WTC11 (cell line): ENCODE measurements around the gene RAB3A. TPM values are rescaled to one million over a fixed set of nuclear protein-coding genes. Genes with fewer than 3 reads are reported as not detected.

Source experiments
- ATAC-seq: fragments of 200-7000 bp; cut with Tn5 transposase; 2 replicates; pipeline ENCODE4 v1.10.0; 2021; ENCODE audit warnings: mild to moderate bottlenecking, moderate library complexity
- CTCF ChIA-PET: fragments of 300-600 bp; sonication (Branson Sonifier 250); formaldehyde crosslinking; loops from one replicate; lab custom pipeline; 2021; ENCODE audit warnings: antibody characterized with exemption; lab: Charles Lee
- POLR2A ChIA-PET: fragments of 350-600 bp; sonication (Branson Sonifier 250); formaldehyde crosslinking; loops from one replicate; lab custom pipeline; 2021; ENCODE audit warnings: antibody characterized with exemption; lab: Charles Lee
- DNase-seq: peaks from one replicate; pipeline ENCODE4 v3.0.0; 2021; ENCODE audit warnings: low spot score
- H3K27ac Mint-ChIP-seq: 2 replicates; pipeline ENCODE4 v1.8.0; 2021; ENCODE audit warnings: mixed read lengths
- H3K27me3 Mint-ChIP-seq: 2 replicates; pipeline ENCODE4 v1.8.0; 2021; ENCODE audit warnings: low read depth, mild to moderate bottlenecking, moderate library complexity, mixed read lengths
- H3K36me3 Mint-ChIP-seq: 2 replicates; pipeline ENCODE4 v1.8.0; 2021; ENCODE audit warnings: mixed read lengths
- H3K4me1 Mint-ChIP-seq: 2 replicates; pipeline ENCODE4 v1.8.0; 2022; ENCODE audit warnings: mixed read lengths
- H3K4me3 Mint-ChIP-seq: 2 replicates; pipeline ENCODE4 v1.8.0; 2021; ENCODE audit warnings: mild to moderate bottlenecking, moderate library complexity, mixed read lengths
- H3K9me3 Mint-ChIP-seq: 2 replicates; pipeline ENCODE4 v1.8.0; 2021; ENCODE audit warnings: mixed read lengths
- ATF1 ChIP-seq: sonication (generic); formaldehyde crosslinking; IDR thresholded peaks from 2 replicates; pipeline ENCODE4 v1.8.1; 2023; ENCODE audit warnings: mild to moderate bottlenecking, moderate library complexity, missing genetic modification reagents
- CBFB ChIP-seq: sonication (generic); formaldehyde crosslinking; IDR thresholded peaks from 2 replicates; pipeline ENCODE4 v1.8.1; 2022; ENCODE audit warnings: mild to moderate bottlenecking, low read depth, missing genetic modification reagents
- CREB1 ChIP-seq: sonication (generic); formaldehyde crosslinking; IDR thresholded peaks from 2 replicates; pipeline ENCODE4 v1.8.0; 2023; ENCODE audit warnings: mild to moderate bottlenecking, missing genetic modification reagents
- ELF4 ChIP-seq: sonication (generic); formaldehyde crosslinking; IDR thresholded peaks from 2 replicates; pipeline ENCODE4 v1.8.1; 2022; ENCODE audit warnings: low read depth, mild to moderate bottlenecking, moderate library complexity, missing genetic modification reagents
- FOXK1 ChIP-seq: sonication (generic); formaldehyde crosslinking; IDR thresholded peaks from 2 replicates; pipeline ENCODE4 v1.8.0; 2022; ENCODE audit warnings: mild to moderate bottlenecking, moderate library complexity, missing genetic modification reagents
- FOXP1 ChIP-seq: sonication (generic); formaldehyde crosslinking; IDR thresholded peaks from 2 replicates; pipeline ENCODE4 v1.8.0; 2022; ENCODE audit warnings: missing genetic modification reagents, mild to moderate bottlenecking, moderate library complexity, borderline replicate concordance
- GRHL2 ChIP-seq: fragments of 250-450 bp; sonication (Bioruptor Pico); IDR thresholded peaks from 2 replicates; pipeline ENCODE4 v1.8.0; 2022; ENCODE audit warnings: mild to moderate bottlenecking, moderate library complexity; ENCODE audit not compliant: insufficient replicate concordance, severe bottlenecking
- IRF2 ChIP-seq: sonication (generic); formaldehyde crosslinking; IDR thresholded peaks from 2 replicates; pipeline ENCODE4 v1.8.0; 2022; ENCODE audit warnings: low read depth, missing genetic modification reagents, borderline replicate concordance
- JAZF1 ChIP-seq: fragments of 250-450 bp; sonication (Bioruptor Pico); IDR thresholded peaks from 2 replicates; pipeline ENCODE4 v1.9.0; 2021; ENCODE audit warnings: moderate library complexity, mild to moderate bottlenecking, inconsistent platforms
- JUN ChIP-seq: sonication (generic); formaldehyde crosslinking; IDR thresholded peaks from 2 replicates; pipeline ENCODE4 v1.8.0; 2023; ENCODE audit warnings: mild to moderate bottlenecking, missing genetic modification reagents
- NFE2L1 ChIP-seq: sonication (generic); formaldehyde crosslinking; IDR thresholded peaks from 2 replicates; pipeline ENCODE4 v1.8.1; 2023; ENCODE audit warnings: missing genetic modification reagents
- NFYB ChIP-seq: sonication (generic); formaldehyde crosslinking; conservative IDR thresholded peaks from 2 replicates; pipeline ENCODE4 v1.8.0; 2022; ENCODE audit warnings: low read depth, missing genetic modification reagents
- NR3C1 ChIP-seq: sonication (generic); formaldehyde crosslinking; conservative IDR thresholded peaks from 2 replicates; pipeline ENCODE4 v1.8.1; 2023; ENCODE audit warnings: low read depth, mild to moderate bottlenecking, missing genetic modification reagents
- PRRX2 ChIP-seq: fragments of 250-450 bp; sonication (Bioruptor Pico); IDR thresholded peaks from 2 replicates; pipeline ENCODE4 v1.8.0; 2021; ENCODE audit warnings: mild to moderate bottlenecking
- SMAD4 ChIP-seq: sonication (generic); formaldehyde crosslinking; IDR thresholded peaks from 2 replicates; pipeline ENCODE4 v1.8.0; 2022; ENCODE audit warnings: mild to moderate bottlenecking, missing genetic modification reagents
- SOX15 ChIP-seq: fragments of 250-450 bp; sonication (Bioruptor Pico); IDR thresholded peaks from 2 replicates; pipeline ENCODE4 v1.9.0; 2021; ENCODE audit warnings: mild to moderate bottlenecking
- TEAD4 ChIP-seq: sonication (generic); formaldehyde crosslinking; IDR thresholded peaks from 2 replicates; pipeline ENCODE4 v1.8.0; 2022; ENCODE audit warnings: mild to moderate bottlenecking, missing genetic modification reagents
- ZNF121 ChIP-seq: sonication (generic); formaldehyde crosslinking; IDR thresholded peaks from 2 replicates; pipeline ENCODE4 v1.8.0; 2023; ENCODE audit warnings: missing genetic modification reagents
- ZNF263 ChIP-seq: sonication (generic); formaldehyde crosslinking; IDR thresholded peaks from 2 replicates; pipeline ENCODE4 v1.8.1; 2022; ENCODE audit warnings: low read depth, mild to moderate bottlenecking, moderate library complexity, missing genetic modification reagents
- ZNF416 ChIP-seq: fragments of 250-450 bp; sonication (Bioruptor Pico); IDR thresholded peaks from 2 replicates; pipeline ENCODE4 v1.9.0; 2021; ENCODE audit warnings: mild to moderate bottlenecking, inconsistent platforms
- ZNF512 ChIP-seq: sonication (generic); formaldehyde crosslinking; IDR thresholded peaks from 2 replicates; pipeline ENCODE4 v1.8.1; 2022; ENCODE audit warnings: missing genetic modification reagents, borderline replicate concordance
- total RNA-seq: library from RNA; stranded (reverse); gene quantifications from 3 replicates; pipeline ENCODE4 v1.2.3, GENCODE V29; 2021
- TF ChIP-seq, protein P1 (sequence below): sonication (generic); formaldehyde crosslinking; IDR thresholded peaks from 2 replicates; pipeline ENCODE4 v1.8.0; 2022; ENCODE audit warnings: missing genetic modification reagents
- TF ChIP-seq, protein P2 (sequence below): sonication (generic); formaldehyde crosslinking; IDR thresholded peaks from 2 replicates; pipeline ENCODE4 v1.8.0; 2022; ENCODE audit warnings: mild to moderate bottlenecking, missing genetic modification reagents
- TF ChIP-seq, protein P3 (sequence below): sonication (generic); formaldehyde crosslinking; IDR thresholded peaks from 2 replicates; pipeline ENCODE4 v1.8.1; 2023; ENCODE audit warnings: mild to moderate bottlenecking, missing genetic modification reagents, moderate library complexity
- TF ChIP-seq, protein P4 (sequence below): fragments of 250-450 bp; sonication (Bioruptor Pico); IDR thresholded peaks from 2 replicates; pipeline ENCODE4 v2.1.2; 2022; ENCODE audit warnings: mild to moderate bottlenecking, moderate library complexity
- TF ChIP-seq, protein P5 (sequence below): sonication (generic); formaldehyde crosslinking; IDR thresholded peaks from 2 replicates; pipeline ENCODE4 v1.8.0; 2023; ENCODE audit warnings: missing genetic modification reagents

Gene RAB3A
- total RNA-seq, 1 experiment from 2014 or later, result 12.2 TPM

- POLR2A ChIA-PET, result no interaction called here
- CTCF ChIA-PET, result interaction anchor here (0.6 to 2.2 kb wide), 4 partner anchors 32 to 424 kb away, joined by 3 to 10 read pairs (median 4); no protein-coding TSS in a partner anchor
- DNase-seq, result no peak
Observed at GRCh38 chr19:18165794-18166544, 37.9 kb downstream of the RAB3A start.

DNA sequence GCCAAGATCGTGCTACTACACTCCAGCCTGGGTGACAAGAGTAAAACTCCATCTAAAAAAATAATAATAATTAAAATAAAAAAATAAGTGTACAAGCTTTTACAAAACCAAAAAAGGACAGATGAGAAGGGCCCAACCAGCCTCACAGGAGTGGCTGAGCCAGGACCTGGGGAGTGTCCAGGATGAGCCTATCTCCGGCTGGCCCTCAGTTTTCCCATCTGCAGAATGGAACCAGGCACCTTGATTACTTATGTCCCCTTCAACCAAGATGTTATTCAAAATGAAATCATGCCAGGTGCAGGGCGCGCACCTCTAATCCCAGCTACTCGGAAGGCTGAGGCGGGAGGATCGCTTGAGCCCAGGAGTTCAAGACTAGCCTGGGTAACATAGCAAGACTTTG, 39.8 kb downstream of the RAB3A start:
- peaks cover 36% of the 10 kb centered on the region for H3K36me3 Mint-ChIP-seq
- no peaks in the 10 kb centered on the region for H3K27me3 Mint-ChIP-seq
- DNase-seq (no peak), ATAC-seq (no peak)
- ChIA-PET POLR2A (no interaction called here), CTCF (interaction anchor here (0.5 to 1.3 kb wide), 4 partner anchors 18 to 87 kb away, joined by 3 to 5 read pairs (median 4); no protein-coding TSS in a partner anchor)
- H3K4me1 Mint-ChIP-seq, result peaks cover 5% of the 10 kb centered on the region; the same call in 1 of the 2 replicates
- no peaks in the 10 kb centered on the region for H3K9me3 Mint-ChIP-seq
- TF ChIP-seq TEAD4, result no peak
- TF ChIP-seq NR3C1 (CRISPR knock-in tag), result no peak
- TF ChIP-seq, protein P1, sequence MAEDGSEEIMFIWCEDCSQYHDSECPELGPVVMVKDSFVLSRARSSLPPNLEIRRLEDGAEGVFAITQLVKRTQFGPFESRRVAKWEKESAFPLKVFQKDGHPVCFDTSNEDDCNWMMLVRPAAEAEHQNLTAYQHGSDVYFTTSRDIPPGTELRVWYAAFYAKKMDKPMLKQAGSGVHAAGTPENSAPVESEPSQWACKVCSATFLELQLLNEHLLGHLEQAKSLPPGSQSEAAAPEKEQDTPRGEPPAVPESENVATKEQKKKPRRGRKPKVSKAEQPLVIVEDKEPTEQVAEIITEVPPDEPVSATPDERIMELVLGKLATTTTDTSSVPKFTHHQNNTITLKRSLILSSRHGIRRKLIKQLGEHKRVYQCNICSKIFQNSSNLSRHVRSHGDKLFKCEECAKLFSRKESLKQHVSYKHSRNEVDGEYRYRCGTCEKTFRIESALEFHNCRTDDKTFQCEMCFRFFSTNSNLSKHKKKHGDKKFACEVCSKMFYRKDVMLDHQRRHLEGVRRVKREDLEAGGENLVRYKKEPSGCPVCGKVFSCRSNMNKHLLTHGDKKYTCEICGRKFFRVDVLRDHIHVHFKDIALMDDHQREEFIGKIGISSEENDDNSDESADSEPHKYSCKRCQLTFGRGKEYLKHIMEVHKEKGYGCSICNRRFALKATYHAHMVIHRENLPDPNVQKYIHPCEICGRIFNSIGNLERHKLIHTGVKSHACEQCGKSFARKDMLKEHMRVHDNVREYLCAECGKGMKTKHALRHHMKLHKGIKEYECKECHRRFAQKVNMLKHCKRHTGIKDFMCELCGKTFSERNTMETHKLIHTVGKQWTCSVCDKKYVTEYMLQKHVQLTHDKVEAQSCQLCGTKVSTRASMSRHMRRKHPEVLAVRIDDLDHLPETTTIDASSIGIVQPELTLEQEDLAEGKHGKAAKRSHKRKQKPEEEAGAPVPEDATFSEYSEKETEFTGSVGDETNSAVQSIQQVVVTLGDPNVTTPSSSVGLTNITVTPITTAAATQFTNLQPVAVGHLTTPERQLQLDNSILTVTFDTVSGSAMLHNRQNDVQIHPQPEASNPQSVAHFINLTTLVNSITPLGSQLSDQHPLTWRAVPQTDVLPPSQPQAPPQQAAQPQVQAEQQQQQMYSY (CRISPR knock-in tag), result no peak
- no peak for TF ChIP-seq CBFB (CRISPR knock-in tag)
- TF ChIP-seq IRF2, result no peak
- no peak for TF ChIP-seq FOXP1
- TF ChIP-seq ZNF512 (CRISPR knock-in tag), result no peak
- no peak for TF ChIP-seq ATF1 (CRISPR knock-in tag)
- TF ChIP-seq ZNF263, result no peak
- TF ChIP-seq JAZF1 (CRISPR knock-in tag), result no peak
- no peak overlapping the region for H3K27ac Mint-ChIP-seq
- no peak overlapping the region for H3K4me3 Mint-ChIP-seq

More at GRCh38 chr19:18165794-18166544, 37.9 kb downstream of the RAB3A start:
- Mint-ChIP-seq H3K27me3 (no peaks in the 10 kb centered on the region), H3K36me3 (peaks cover 44% of the 10 kb centered on the region), H3K4me1 (peaks cover 5% of the 10 kb centered on the region; the same call in 1 of the 2 replicates), H3K4me3 (no peak overlapping the region), H3K27ac (no peak overlapping the region), H3K9me3 (no peaks in the 10 kb centered on the region)
- no peak for ATAC-seq
- TF ChIP-seq NFYB (CRISPR knock-in tag), result no peak
- no peak for TF ChIP-seq SOX15
- no peak for TF ChIP-seq NFE2L1 (CRISPR knock-in tag)
- no peak for TF ChIP-seq PRRX2
- TF ChIP-seq ZNF416 (CRISPR knock-in tag), result no peak
- no peak for TF ChIP-seq IRF2
- TF ChIP-seq ZNF121 (CRISPR knock-in tag), result no peak
- no peak for TF ChIP-seq GRHL2 (CRISPR knock-in tag)
- TF ChIP-seq FOXK1 (CRISPR knock-in tag), result no peak
- TF ChIP-seq, protein P2, sequence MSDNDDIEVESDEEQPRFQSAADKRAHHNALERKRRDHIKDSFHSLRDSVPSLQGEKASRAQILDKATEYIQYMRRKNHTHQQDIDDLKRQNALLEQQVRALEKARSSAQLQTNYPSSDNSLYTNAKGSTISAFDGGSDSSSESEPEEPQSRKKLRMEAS, result no peak
- TF ChIP-seq ELF4 (CRISPR knock-in tag), result no peak
- TF ChIP-seq, protein P3, sequence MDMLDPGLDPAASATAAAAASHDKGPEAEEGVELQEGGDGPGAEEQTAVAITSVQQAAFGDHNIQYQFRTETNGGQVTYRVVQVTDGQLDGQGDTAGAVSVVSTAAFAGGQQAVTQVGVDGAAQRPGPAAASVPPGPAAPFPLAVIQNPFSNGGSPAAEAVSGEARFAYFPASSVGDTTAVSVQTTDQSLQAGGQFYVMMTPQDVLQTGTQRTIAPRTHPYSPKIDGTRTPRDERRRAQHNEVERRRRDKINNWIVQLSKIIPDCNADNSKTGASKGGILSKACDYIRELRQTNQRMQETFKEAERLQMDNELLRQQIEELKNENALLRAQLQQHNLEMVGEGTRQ (CRISPR knock-in tag), result no peak
- TF ChIP-seq JUN (CRISPR knock-in tag), result no peak
- no peak for TF ChIP-seq SMAD4 (CRISPR knock-in tag)
- no peak for TF ChIP-seq FOXP1
- no peak for TF ChIP-seq NR3C1 (CRISPR knock-in tag)
- TF ChIP-seq, protein P4, sequence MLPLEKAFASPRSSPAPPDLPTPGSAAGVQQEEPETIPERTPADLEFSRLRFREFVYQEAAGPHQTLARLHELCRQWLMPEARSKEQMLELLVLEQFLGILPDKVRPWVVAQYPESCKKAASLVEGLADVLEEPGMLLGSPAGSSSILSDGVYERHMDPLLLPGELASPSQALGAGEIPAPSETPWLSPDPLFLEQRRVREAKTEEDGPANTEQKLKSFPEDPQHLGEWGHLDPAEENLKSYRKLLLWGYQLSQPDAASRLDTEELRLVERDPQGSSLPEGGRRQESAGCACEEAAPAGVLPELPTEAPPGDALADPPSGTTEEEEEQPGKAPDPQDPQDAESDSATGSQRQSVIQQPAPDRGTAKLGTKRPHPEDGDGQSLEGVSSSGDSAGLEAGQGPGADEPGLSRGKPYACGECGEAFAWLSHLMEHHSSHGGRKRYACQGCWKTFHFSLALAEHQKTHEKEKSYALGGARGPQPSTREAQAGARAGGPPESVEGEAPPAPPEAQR (CRISPR knock-in tag), result no peak
- TF ChIP-seq, protein P5, sequence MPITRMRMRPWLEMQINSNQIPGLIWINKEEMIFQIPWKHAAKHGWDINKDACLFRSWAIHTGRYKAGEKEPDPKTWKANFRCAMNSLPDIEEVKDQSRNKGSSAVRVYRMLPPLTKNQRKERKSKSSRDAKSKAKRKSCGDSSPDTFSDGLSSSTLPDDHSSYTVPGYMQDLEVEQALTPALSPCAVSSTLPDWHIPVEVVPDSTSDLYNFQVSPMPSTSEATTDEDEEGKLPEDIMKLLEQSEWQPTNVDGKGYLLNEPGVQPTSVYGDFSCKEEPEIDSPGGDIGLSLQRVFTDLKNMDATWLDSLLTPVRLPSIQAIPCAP (CRISPR knock-in tag), result no peak
- TF ChIP-seq CREB1 (CRISPR knock-in tag), result no peak
